Mesendoderm (in vitro differentiated cells): ENCODE measurements around the gene S100P.

Experiments
- DNase-seq: peaks from one replicate; pipeline ENCODE4 v3.0.0; 2013
- H2AK5ac ChIP-seq: 2 replicates; pipeline ENCODE4 v1.6.1; 2013; ENCODE audit warnings: low read length, inconsistent platforms
- H2BK120ac ChIP-seq: 2 replicates; pipeline ENCODE4 v1.6.1; 2013; ENCODE audit warnings: low read depth, mild to moderate bottlenecking, low read length, moderate library complexity, mixed read lengths
- H2BK15ac ChIP-seq: replicated peaks from 2 replicates; pipeline ENCODE4 v1.6.1; 2013; ENCODE audit warnings: low read depth, mild to moderate bottlenecking, moderate library complexity
- H2BK5ac ChIP-seq: 2 replicates; pipeline ENCODE4 v1.6.1; 2013; ENCODE audit warnings: low read length, inconsistent platforms
- H3K18ac ChIP-seq: 2 replicates; pipeline ENCODE4 v1.6.1; 2013; ENCODE audit warnings: mild to moderate bottlenecking, low read length, mixed read lengths
- H3K23ac ChIP-seq: one replicate; pipeline ENCODE4 v1.6.1; 2013; ENCODE audit warnings: low read length
- H3K27ac ChIP-seq: 2 replicates; pipeline ENCODE4 v1.5.1; 2013; ENCODE audit warnings: low read depth, mild to moderate bottlenecking, inconsistent platforms, low read length, moderate library complexity
- H3K27me3 ChIP-seq: 2 replicates; pipeline ENCODE4 v1.6.1; 2013; ENCODE audit warnings: low read length, control low read depth, mild to moderate bottlenecking, inconsistent platforms; ENCODE audit not compliant: insufficient read depth, poor library complexity
- H3K36me3 ChIP-seq: 2 replicates; pipeline ENCODE4 v1.6.1; 2013; ENCODE audit warnings: low read length, inconsistent platforms; ENCODE audit not compliant: control insufficient read depth, insufficient read depth
- H3K4ac ChIP-seq: one replicate; pipeline ENCODE4 v1.6.1; 2013; ENCODE audit warnings: low read depth, mild to moderate bottlenecking, low read length, moderate library complexity
- H3K4me1 ChIP-seq: 2 replicates; pipeline ENCODE4 v1.6.1; 2013; ENCODE audit warnings: low read depth, low read length, inconsistent platforms; ENCODE audit not compliant: control insufficient read depth
- H3K4me2 ChIP-seq: 2 replicates; pipeline ENCODE4 v1.6.1; 2013; ENCODE audit warnings: low read length
- H3K4me3 ChIP-seq: 2 replicates; pipeline ENCODE4 v1.5.1; 2013; ENCODE audit warnings: mild to moderate bottlenecking, low read length
- H3K56ac ChIP-seq: one replicate; pipeline ENCODE4 v1.6.1; 2013; ENCODE audit warnings: low read length
- H3K79me1 ChIP-seq: 2 replicates; pipeline ENCODE4 v1.6.1; 2013; ENCODE audit warnings: low read length, inconsistent platforms
- H3K79me2 ChIP-seq: 2 replicates; pipeline ENCODE4 v1.6.1; 2013; ENCODE audit warnings: mild to moderate bottlenecking, low read length; ENCODE audit not compliant: control insufficient read depth, insufficient read depth
- H3K9ac ChIP-seq: 2 replicates; pipeline ENCODE4 v1.6.1; 2013; ENCODE audit warnings: low read length, inconsistent platforms
- H4K5ac ChIP-seq: one replicate; pipeline ENCODE4 v1.6.1; 2013; ENCODE audit warnings: low read length
- H4K8ac ChIP-seq: one replicate; pipeline ENCODE4 v1.6.1; 2013; ENCODE audit warnings: low read depth, mild to moderate bottlenecking, control low read depth, low read length, moderate library complexity
- WGBS: extraction: QIAGEN DNeasy Blood & Tissue Kit; methylation state at CpG from one replicate; pipeline ENCODE4 v1.1.7; 2013; ENCODE audit warnings: low lambda C conversion rate, missing lambda C conversion rate; ENCODE audit not compliant: insufficient coverage; ENCODE audit errors: extremely low coverage; 5-methylcytosine and 5-hydroxymethylcytosine counted together

S100P gene

GRCh38 chr4:6682862-6683590 lies 10.7 kb upstream of the S100P start:
- Histone ChIP-seq H3K27ac (no peak overlapping the region), H3K4me2 (no peak overlapping the region), H3K27me3 (no peaks in the 10 kb centered on the region)

GRCh38 chr4:6684656-6685055 lies 9.0 kb upstream of the S100P start:
- no peak overlapping the region for H3K23ac ChIP-seq
- no CpG with 5 or more reads among the region's 11 CpGs for WGBS
- DNase-seq = no peak
- H3K4ac ChIP-seq = no peak overlapping the region
- H3K9ac ChIP-seq = no peak overlapping the region
- no peak overlapping the region for H4K5ac ChIP-seq
- no peaks in the 10 kb centered on the region for H3K27me3 ChIP-seq
- H3K56ac ChIP-seq = no peak overlapping the region
- no peak overlapping the region for H3K4me3 ChIP-seq
- H3K79me2 ChIP-seq = no peaks in the 10 kb centered on the region
- no peak overlapping the region for H2BK120ac ChIP-seq
- no peaks in the 10 kb centered on the region for H3K79me1 ChIP-seq
- H2AK5ac ChIP-seq = no peak overlapping the region
- H3K4me1 ChIP-seq = peaks cover 7% of the 10 kb centered on the region
- no peak overlapping the region for H2BK5ac ChIP-seq
- H3K36me3 ChIP-seq = no peaks in the 10 kb centered on the region
- H3K18ac ChIP-seq = no peak overlapping the region
- no peak overlapping the region for H3K27ac ChIP-seq
- no peak overlapping the region for H4K8ac ChIP-seq
- H3K4me2 ChIP-seq = no peak overlapping the region
- no peak overlapping the region for H2BK15ac ChIP-seq

More at GRCh38 chr4:6682862-6683590, 10.7 kb upstream of the S100P start:
- Histone ChIP-seq H2BK120ac (no peak overlapping the region), H3K56ac (no peak overlapping the region), H3K79me1 (peaks cover 1% of the 10 kb centered on the region), H3K9ac (no peak overlapping the region), H3K4me3 (no peak overlapping the region), H4K8ac (no peak overlapping the region), H3K18ac (no peak overlapping the region), H3K36me3 (no peaks in the 10 kb centered on the region), H3K4me1 (no peaks in the 10 kb centered on the region), H2BK15ac (no peak overlapping the region), H2AK5ac (no peak overlapping the region), H4K5ac (no peak overlapping the region), H3K79me2 (no peaks in the 10 kb centered on the region), H3K23ac (no peak overlapping the region), H2BK5ac (no peak overlapping the region), H3K4ac (no peak overlapping the region)
- WGBS = no CpG with 5 or more reads among the region's 11 CpGs
- no peak for DNase-seq

GRCh38 chr4:6686104-6686787 lies 7.4 kb upstream of the S100P start:
- Histone ChIP-seq H3K56ac (no peak overlapping the region), H3K27ac (no peak overlapping the region), H3K4me2 (no peak overlapping the region), H3K79me1 (no peaks in the 10 kb centered on the region), H3K36me3 (no peaks in the 10 kb centered on the region), H3K79me2 (no peaks in the 10 kb centered on the region), H3K4me1 (peaks cover 9% of the 10 kb centered on the region), H3K9ac (no peak overlapping the region), H3K4ac (no peak overlapping the region), H2BK15ac (no peak overlapping the region), H2BK120ac (no peak overlapping the region), H3K18ac (no peak overlapping the region), H4K8ac (no peak overlapping the region), H2BK5ac (no peak overlapping the region), H4K5ac (no peak overlapping the region), H3K23ac (no peak overlapping the region), H3K4me3 (no peak overlapping the region), H2AK5ac (no peak overlapping the region), H3K27me3 (no peaks in the 10 kb centered on the region)
- no peak for DNase-seq
- WGBS = no CpG with 5 or more reads among the region's 4 CpGs

GRCh38 chr4:6687947-6688878 lies 5.5 kb upstream of the S100P start:
- Histone ChIP-seq H3K4me2 (no peak overlapping the region), H3K36me3 (no peaks in the 10 kb centered on the region), H4K8ac (no peak overlapping the region), H3K27ac (peak overlapping the region; percentile 20), H3K18ac (no peak overlapping the region), H3K56ac (peak overlapping the region; percentile 73), H2AK5ac (peak overlapping the region; percentile 69), H2BK5ac (no peak overlapping the region), H3K79me2 (no peaks in the 10 kb centered on the region), H3K79me1 (no peaks in the 10 kb centered on the region), H2BK15ac (no peak overlapping the region), H3K4ac (peak overlapping the region; percentile 5), H2BK120ac (no peak overlapping the region), H3K4me3 (no peak overlapping the region), H3K23ac (no peak overlapping the region), H3K27me3 (no peaks in the 10 kb centered on the region), H3K4me1 (peaks cover 9% of the 10 kb centered on the region), H4K5ac (no peak overlapping the region), H3K9ac (peak overlapping the region; percentile 14)
- WGBS = no CpG with 5 or more reads among the region's 24 CpGs
- peak; percentile 49 for DNase-seq

- H3K36me3 ChIP-seq = no peaks in the 10 kb centered on the region
- no peak overlapping the region for H4K8ac ChIP-seq
- H3K4ac ChIP-seq = peak overlapping the region; percentile 5
- no peak overlapping the region for H3K4me2 ChIP-seq
- DNase-seq = peak; percentile 98
- no peak overlapping the region for H2BK120ac ChIP-seq
- peak overlapping the region; percentile 51 for H2BK5ac ChIP-seq
- no peak overlapping the region for H3K4me3 ChIP-seq
- no peak overlapping the region for H2BK15ac ChIP-seq
- H3K18ac ChIP-seq = no peak overlapping the region
- no peaks in the 10 kb centered on the region for H3K79me1 ChIP-seq
- peak overlapping the region; percentile 73 for H3K56ac ChIP-seq
- no peak overlapping the region for H3K23ac ChIP-seq
- WGBS = no CpG with 5 or more reads among the region's 23 CpGs
- H3K79me2 ChIP-seq = no peaks in the 10 kb centered on the region
- peak overlapping the region; percentile 44 for H3K9ac ChIP-seq
- H3K4me1 ChIP-seq = peaks cover 9% of the 10 kb centered on the region
- peak overlapping the region; percentile 77 for H2AK5ac ChIP-seq
- H3K27me3 ChIP-seq = no peaks in the 10 kb centered on the region
- H4K5ac ChIP-seq = no peak overlapping the region
- H3K27ac ChIP-seq = peak overlapping the region; percentile 32
Observed at GRCh38 chr4:6688879-6689505, 4.7 kb upstream of the S100P start.
